ENCODE measurements around the gene TRIM71. TPM values are rescaled to one million over a fixed set of nuclear protein-coding genes. Genes with fewer than 3 reads are reported as not detected.

Gene TRIM71
- total and polyA plus RNA-seq, 7 donors, result not detected

- 42 to 68% methylated on average over 4 of the region's 4 CpGs for WGBS, 2 donors
- H3K27me3 ChIP-seq, result no peaks in the 10 kb centered on the region
Measured at GRCh38 chr3:32886296-32886695, 68.5 kb downstream of the TRIM71 start.

GRCh38 chr3:32886911-32887310 lies 69.1 kb downstream of the TRIM71 start:
- Histone ChIP-seq H3K4me1 (no peaks in the 10 kb centered on the region), H3K9me3 (no peaks in the 10 kb centered on the region), H3K27ac (no peak overlapping the region), H3K27me3 (no peaks in the 10 kb centered on the region), H3K4me3 (no peak overlapping the region), H3K36me3 (no peaks in the 10 kb centered on the region)
- intact Hi-C loops (cut with DNase I), result no loop called here
- DNase-seq, result no peak
- TF ChIP-seq POLR2A (IDR thresholded peaks at IDR 0.05), result no peak
- TF ChIP-seq POLR2AphosphoS5 (IDR thresholded peaks at IDR 0.05), result no peak
- TF ChIP-seq CTCF (IDR thresholded peaks at IDR 0.05), result no peak
- TF ChIP-seq EP300 (IDR thresholded peaks at IDR 0.05), result no peak
- 76 to 78% methylated on average over 3 of the region's 3 CpGs for WGBS, 2 donors

More at GRCh38 chr3:32886296-32886695, 68.5 kb downstream of the TRIM71 start:
- no peak for DNase-seq
- H3K4me1 ChIP-seq, result no peaks in the 10 kb centered on the region
- H3K27ac ChIP-seq, result no peak overlapping the region
- intact Hi-C loops (cut with DNase I), result no loop called here
- H3K36me3 ChIP-seq, result no peaks in the 10 kb centered on the region
- H3K4me3 ChIP-seq, result no peak overlapping the region
- TF ChIP-seq POLR2AphosphoS5 (IDR thresholded peaks at IDR 0.05) (no peak), POLR2A (IDR thresholded peaks at IDR 0.05) (no peak), CTCF (IDR thresholded peaks at IDR 0.05) (no peak), EP300 (IDR thresholded peaks at IDR 0.05) (no peak)
- no peaks in the 10 kb centered on the region for H3K9me3 ChIP-seq

- Histone ChIP-seq H3K9me3 (no peaks in the 10 kb centered on the region), H3K4me3 (no peak overlapping the region), H3K27me3 (no peaks in the 10 kb centered on the region), H3K27ac (no peak overlapping the region), H3K36me3 (no peaks in the 10 kb centered on the region), H3K4me1 (no peaks in the 10 kb centered on the region)
- intact Hi-C loops (cut with DNase I), result no loop called here
- DNase-seq, result no peak
- 84 to 85% methylated on average over 1 of the region's 1 CpG for WGBS, 2 donors
- TF ChIP-seq EP300 (IDR thresholded peaks at IDR 0.05) (no peak), POLR2AphosphoS5 (IDR thresholded peaks at IDR 0.05) (no peak), CTCF (IDR thresholded peaks at IDR 0.05) (no peak), POLR2A (IDR thresholded peaks at IDR 0.05) (no peak)
Measured at GRCh38 chr3:32888739-32889138, 70.9 kb downstream of the TRIM71 start.

- H3K27me3 ChIP-seq, result no peaks in the 10 kb centered on the region
- no peak for DNase-seq
- H3K36me3 ChIP-seq, result no peaks in the 10 kb centered on the region
- no peaks in the 10 kb centered on the region for H3K9me3 ChIP-seq
- intact Hi-C loops (cut with DNase I), result no loop called here
- H3K4me3 ChIP-seq, result no peak overlapping the region
- no peak overlapping the region for H3K27ac ChIP-seq
- 96% methylated on average over 42 of the region's 42 CpGs for WGBS, 2 donors
- TF ChIP-seq EP300 (IDR thresholded peaks at IDR 0.05) (no peak), POLR2AphosphoS5 (IDR thresholded peaks at IDR 0.05) (no peak), POLR2A (IDR thresholded peaks at IDR 0.05) (no peak), CTCF (IDR thresholded peaks at IDR 0.05) (no peak)
- no peaks in the 10 kb centered on the region for H3K4me1 ChIP-seq
Measured at GRCh38 chr3:32890420-32891276, 72.9 kb downstream of the TRIM71 start.
